Liver (tissue), 9 donors: ENCODE data around the gene TNS4. TPM values are rescaled to one million over a fixed set of nuclear protein-coding genes. Genes with fewer than 3 reads are reported as not detected.

Experiments used
- DNase-seq: peaks from one replicate; pipeline ENCODE4 v3.0.0-alpha.2; 2017; ENCODE audit warnings: low spot score
- H3K27ac ChIP-seq, 2 donors: one replicate each; pipeline ENCODE4 v1.7.0; 2013; ENCODE audit warnings: inconsistent platforms in 2 of 2, low read length in 2 of 2, control low read depth in 1 of 2, low read depth in 1 of 2, mild to moderate bottlenecking in 1 of 2
- H3K27me3 ChIP-seq, 4 donors: one replicate each; pipeline versions ENCODE4 v1.6.1 to v1.7.0; 2013; ENCODE audit warnings: low read length in 3 of 4, inconsistent platforms in 1 of 4, mild to moderate bottlenecking in 1 of 4, moderate library complexity in 1 of 4; ENCODE audit not compliant: control insufficient read depth in 4 of 4, insufficient read depth in 4 of 4
- H3K36me3 ChIP-seq, 4 donors: one replicate each; pipeline versions ENCODE4 v1.6.1 to v1.7.0; 2013; ENCODE audit warnings: low read length in 3 of 4, mild to moderate bottlenecking in 3 of 4, low read depth in 1 of 4, moderate library complexity in 1 of 4; ENCODE audit not compliant: control insufficient read depth in 4 of 4, insufficient read depth in 3 of 4
- H3K4me1 ChIP-seq, 4 donors: one replicate each; pipeline versions ENCODE4 v1.6.1 to v1.7.0; 2013; ENCODE audit warnings: low read length in 3 of 4, mild to moderate bottlenecking in 3 of 4, moderate library complexity in 1 of 4; ENCODE audit not compliant: control insufficient read depth in 4 of 4, insufficient read depth in 4 of 4
- H3K4me3 ChIP-seq, 3 donors: one replicate each; pipeline versions ENCODE4 v1.6.1 to v1.7.0; 2013; ENCODE audit warnings: low read length in 3 of 3, control low read depth in 1 of 3, low read depth in 1 of 3, mild to moderate bottlenecking in 1 of 3
- H3K9ac ChIP-seq, 2 donors: one replicate each; pipeline ENCODE4 v1.7.0; 2013; ENCODE audit warnings: low read length in 2 of 2, mild to moderate bottlenecking in 2 of 2, moderate library complexity in 2 of 2, control low read depth in 1 of 2, low read depth in 1 of 2
- H3K9me3 ChIP-seq, 4 donors: one replicate each; pipeline versions ENCODE4 v1.6.1 to v1.7.0; 2013; ENCODE audit warnings: low read length in 3 of 4; ENCODE audit not compliant: control insufficient read depth in 4 of 4
- ATF3 ChIP-seq: IDR thresholded peaks from 2 replicates; pipeline ENCODE4 v1.6.1; 2016; ENCODE audit warnings: antibody characterized with exemption
- CTCF ChIP-seq: fragments of 150-350 bp; IDR thresholded peaks from 2 replicates; pipeline ENCODE4 v1.5.1; 2017; ENCODE audit warnings: improper control_type of control experiment, low read depth, low read length; ENCODE audit not compliant: missing input control
- EGR1 ChIP-seq, 2 donors: IDR thresholded peaks; 2 replicates each; pipeline ENCODE4 v1.6.1; 2016 to 2018; ENCODE audit warnings: antibody characterized with exemption in 2 of 2, low read depth in 2 of 2
- FOXA1 ChIP-seq: IDR thresholded peaks from 2 replicates; pipeline ENCODE4 v1.6.1; 2016; ENCODE audit warnings: antibody characterized with exemption
- FOXA2 ChIP-seq: IDR thresholded peaks from 2 replicates; pipeline ENCODE4 v1.6.1; 2016; ENCODE audit warnings: antibody characterized with exemption
- GABPA ChIP-seq, 2 donors: IDR thresholded peaks in 1 of 2; conservative IDR thresholded peaks in 1 of 2; 2 replicates each; pipeline ENCODE4 v1.6.1; 2016; ENCODE audit warnings: antibody characterized with exemption in 2 of 2, mild to moderate bottlenecking in 1 of 2, moderate library complexity in 1 of 2
- HNF4A ChIP-seq, 2 donors: conservative IDR thresholded peaks; 2 replicates each; pipeline ENCODE4 v1.6.1; 2016; ENCODE audit warnings: antibody characterized with exemption in 2 of 2, mild to moderate bottlenecking in 2 of 2
- HNF4G ChIP-seq: IDR thresholded peaks from 2 replicates; pipeline ENCODE4 v1.6.1; 2016; ENCODE audit warnings: antibody characterized with exemption
- JUND ChIP-seq, 2 donors: IDR thresholded peaks; 2 replicates each; pipeline ENCODE4 v1.6.1; 2016; ENCODE audit warnings: antibody characterized with exemption in 2 of 2
- MAX ChIP-seq: IDR thresholded peaks from 2 replicates; pipeline ENCODE4 v1.6.1; 2016; ENCODE audit warnings: antibody characterized with exemption
- NR2F2 ChIP-seq: IDR thresholded peaks from 2 replicates; pipeline ENCODE4 v1.6.1; 2016; ENCODE audit warnings: antibody characterized with exemption
- RAD21 ChIP-seq, 2 donors: IDR thresholded peaks; 2 replicates each; pipeline ENCODE4 v1.6.1; 2016; ENCODE audit warnings: antibody characterized with exemption in 2 of 2, mild to moderate bottlenecking in 2 of 2
- REST ChIP-seq: IDR thresholded peaks from 2 replicates; pipeline ENCODE4 v1.6.1; 2016; ENCODE audit warnings: antibody characterized with exemption, mild to moderate bottlenecking
- RXRA ChIP-seq, 2 donors: IDR thresholded peaks; 2 replicates each; pipeline ENCODE4 v1.6.1; 2017 to 2018; ENCODE audit warnings: antibody characterized with exemption in 2 of 2, mild to moderate bottlenecking in 1 of 2
- SP1 ChIP-seq: IDR thresholded peaks from 2 replicates; pipeline ENCODE4 v1.6.1; 2018; ENCODE audit warnings: antibody characterized with exemption, mild to moderate bottlenecking
- TAF1 ChIP-seq: conservative IDR thresholded peaks from 2 replicates; pipeline ENCODE4 v1.6.1; 2016; ENCODE audit warnings: antibody characterized with exemption, mild to moderate bottlenecking
- YY1 ChIP-seq: IDR thresholded peaks from 2 replicates; pipeline ENCODE4 v1.6.1; 2016; ENCODE audit warnings: antibody characterized with exemption, mild to moderate bottlenecking
- ZBTB33 ChIP-seq: IDR thresholded peaks from 2 replicates; pipeline ENCODE4 v1.6.1; 2016; ENCODE audit warnings: antibody characterized with exemption
- WGBS: extraction: QIAGEN DNeasy Blood & Tissue Kit; methylation state at CpG from one replicate; pipeline ENCODE4 v1.1.7; 2013; 5-methylcytosine and 5-hydroxymethylcytosine counted together
- polyA plus RNA-seq, 2 donors: library from polyadenylated mRNA; stranded (reverse) in 1 of 2; unstranded in 1 of 2; fragments of 200-250 nt in 1 of 2; fragments of >200 nt in 1 of 2; fragmentation: Nextera tagmentation in 1 of 2; extraction: Ambion mirVana in 1 of 2; gene quantifications; one replicate each; pipeline versions ENCODE4 v1.2.1 to v1.2.3, GENCODE V29; 2013 to 2015
- total RNA-seq, 2 donors: library from RNA; depleted of rRNA; stranded (reverse); fragments of >200 nt; gene quantifications; one replicate each; pipeline ENCODE4 v1.2.3, GENCODE V29; 2014
- donor health status: healthy.
- donor health status: healthy.
- donor health status: healthy.
- donor health status: healthy.
- donor health status: healthy.

The TNS4 gene
- total and polyA plus RNA-seq, 4 donors, result 0.08 TPM; not detected in 3

- DNase-seq, result no peak
- Histone ChIP-seq H3K9me3 (no peaks in the 10 kb centered on the region), H3K4me1 (peaks cover 0 to 73% (median 67%) of the 10 kb centered on the region in 4 donors), H3K27me3 (no peaks in the 10 kb centered on the region), H3K36me3 (peaks cover 10 to 23% (median 20%) of the 10 kb centered on the region in 4 donors), H3K27ac (no peak overlapping the region), H3K4me3 (no peak overlapping the region), H3K9ac (no peak overlapping the region)
- TF ChIP-seq FOXA1, result no peak
- no peak for TF ChIP-seq FOXA2
- TF ChIP-seq EGR1 (IDR thresholded peaks at IDR 0.05; ENCODE audit: low read depth in 2 of 2), result no peak
- no peak for TF ChIP-seq CTCF
- no peak for TF ChIP-seq ATF3
- TF ChIP-seq REST, result no peak
- no peak for TF ChIP-seq RAD21 (IDR thresholded peaks at IDR 0.05)
- TF ChIP-seq HNF4G, result no peak
- TF ChIP-seq SP1, result no peak
- WGBS, result 70% methylated on average over 3 of the region's 3 CpGs
These were observed 40.8 kb downstream of the TNS4 start for GRCh38 chr17:40460604-40460967.

GRCh38 chr17:40459636-40460603, 41.5 kb downstream of the TNS4 start:
- TF ChIP-seq REST, result no peak
- peak in 1 of 2 donors; percentile 37 for TF ChIP-seq HNF4A (conservative IDR thresholded peaks at IDR 0.05)
- TF ChIP-seq SP1, result peak; percentile 18
- TF ChIP-seq MAX, result no peak
- no peak for TF ChIP-seq YY1
- no peak for TF ChIP-seq NR2F2
- peak; percentile 13 for TF ChIP-seq HNF4G
- no peak for TF ChIP-seq TAF1
- peak in 1 of 2 donors; percentile 2 for TF ChIP-seq RAD21 (IDR thresholded peaks at IDR 0.05)
- no peak for TF ChIP-seq GABPA (IDR thresholded peaks at IDR 0.05 in 1 of 2, conservative IDR thresholded peaks at IDR 0.05 in 1 of 2)
- TF ChIP-seq JUND (IDR thresholded peaks at IDR 0.05), result no peak
- TF ChIP-seq ATF3, result no peak
- peak in 1 of 2 donors; percentile 10 for TF ChIP-seq RXRA (IDR thresholded peaks at IDR 0.05)
- no peak for TF ChIP-seq ZBTB33
- Histone ChIP-seq H3K27me3 (no peaks in the 10 kb centered on the region), H3K9me3 (no peaks in the 10 kb centered on the region), H3K27ac (peak overlapping the region in 1 of 2 donors; percentile 38), H3K9ac (no peak overlapping the region), H3K4me3 (no peak overlapping the region), H3K36me3 (peaks cover 11 to 24% (median 23%) of the 10 kb centered on the region in 4 donors), H3K4me1 (peaks cover 0 to 78% (median 72%) of the 10 kb centered on the region in 4 donors)
- no peak for DNase-seq
- WGBS, result 54% methylated on average over 8 of the region's 8 CpGs
